MM.1S (cell line): Measurements from ENCODE around the gene LRRIQ4.

Experiments
- DNase-seq: peaks from one replicate; pipeline ENCODE4 v3.0.0-alpha.2; 2015
- H2AFZ ChIP-seq: fragments of 300-600 bp; sonication (generic); 2 replicates; pipeline ENCODE4 v1.6.0; 2016; ENCODE audit warnings: antibody characterized with exemption, low read length
- H3F3A ChIP-seq: fragments of 300-600 bp; sonication (generic); 2 replicates; pipeline ENCODE4 v1.6.1; 2016; ENCODE audit warnings: mild to moderate bottlenecking, antibody characterized with exemption, low read length, moderate library complexity, mixed read lengths; ENCODE audit not compliant: insufficient read depth
- H3K27ac ChIP-seq: fragments of 300-600 bp; sonication (generic); 2 replicates; pipeline ENCODE4 v1.5.1; 2016; ENCODE audit warnings: mild to moderate bottlenecking, low read length
- H3K27me3 ChIP-seq: fragments of 300-600 bp; sonication (generic); replicated peaks from 2 replicates; pipeline ENCODE4 v1.6.0; 2016; ENCODE audit warnings: low read length; ENCODE audit not compliant: insufficient read depth
- H3K36me3 ChIP-seq: fragments of 300-600 bp; sonication (generic); replicated peaks from 2 replicates; pipeline ENCODE4 v1.6.1; 2016; ENCODE audit warnings: mild to moderate bottlenecking, low read length, mixed read lengths; ENCODE audit not compliant: insufficient read depth
- H3K4me1 ChIP-seq: fragments of 300-600 bp; sonication (generic); 2 replicates; pipeline ENCODE4 v1.6.1; 2016; ENCODE audit warnings: low read length, mixed read lengths
- H3K4me2 ChIP-seq: fragments of 300-600 bp; sonication (generic); 2 replicates; pipeline ENCODE4 v1.6.0; 2016; ENCODE audit warnings: low read depth, low read length
- H3K4me3 ChIP-seq: fragments of 300-600 bp; sonication (generic); 2 replicates; pipeline ENCODE4 v1.5.1; 2016; ENCODE audit warnings: low read length, mixed read lengths
- H3K79me2 ChIP-seq: fragments of 300-600 bp; sonication (generic); 2 replicates; pipeline ENCODE4 v1.6.1; 2016; ENCODE audit warnings: mixed run types, low read length, mixed read lengths
- H3K9ac ChIP-seq: fragments of 300-600 bp; sonication (generic); 2 replicates; pipeline ENCODE4 v1.6.1; 2016; ENCODE audit warnings: low read length, mixed read lengths
- H3K9me2 ChIP-seq: fragments of 300-600 bp; sonication (generic); replicated peaks from 2 replicates; pipeline ENCODE4 v1.6.1; 2016; ENCODE audit warnings: mild to moderate bottlenecking, low read length, mixed read lengths; ENCODE audit not compliant: insufficient read depth
- H3K9me3 ChIP-seq: fragments of 300-600 bp; sonication (generic); replicated peaks from 2 replicates; pipeline ENCODE4 v1.6.1; 2016; ENCODE audit warnings: mild to moderate bottlenecking, low read length, mixed read lengths; ENCODE audit not compliant: insufficient read depth
- H4K20me1 ChIP-seq: fragments of 300-600 bp; sonication (generic); 2 replicates; pipeline ENCODE4 v1.6.1; 2016; ENCODE audit warnings: mild to moderate bottlenecking, low read length, moderate library complexity, mixed read lengths; ENCODE audit not compliant: insufficient read depth
- EZH2 ChIP-seq: fragments of 300-600 bp; sonication (generic); optimal IDR thresholded peaks from 2 replicates; pipeline ENCODE3; 2017; ENCODE audit warnings: low read depth, mild to moderate bottlenecking, antibody characterized with exemption, low read length, mixed read lengths
- EZH2phosphoT487 ChIP-seq: fragments of 300-600 bp; sonication (generic); IDR thresholded peaks from 2 replicates; pipeline ENCODE4 v1.6.1; 2018; ENCODE audit warnings: antibody characterized with exemption, low read length
- TF ChIP-seq, protein P1 (sequence below): fragments of 300-600 bp; sonication (generic); IDR thresholded peaks from 2 replicates; pipeline ENCODE4 v1.5.1; 2016; ENCODE audit warnings: antibody characterized with exemption, low read length, mixed read lengths

LRRIQ4 gene

DNA sequence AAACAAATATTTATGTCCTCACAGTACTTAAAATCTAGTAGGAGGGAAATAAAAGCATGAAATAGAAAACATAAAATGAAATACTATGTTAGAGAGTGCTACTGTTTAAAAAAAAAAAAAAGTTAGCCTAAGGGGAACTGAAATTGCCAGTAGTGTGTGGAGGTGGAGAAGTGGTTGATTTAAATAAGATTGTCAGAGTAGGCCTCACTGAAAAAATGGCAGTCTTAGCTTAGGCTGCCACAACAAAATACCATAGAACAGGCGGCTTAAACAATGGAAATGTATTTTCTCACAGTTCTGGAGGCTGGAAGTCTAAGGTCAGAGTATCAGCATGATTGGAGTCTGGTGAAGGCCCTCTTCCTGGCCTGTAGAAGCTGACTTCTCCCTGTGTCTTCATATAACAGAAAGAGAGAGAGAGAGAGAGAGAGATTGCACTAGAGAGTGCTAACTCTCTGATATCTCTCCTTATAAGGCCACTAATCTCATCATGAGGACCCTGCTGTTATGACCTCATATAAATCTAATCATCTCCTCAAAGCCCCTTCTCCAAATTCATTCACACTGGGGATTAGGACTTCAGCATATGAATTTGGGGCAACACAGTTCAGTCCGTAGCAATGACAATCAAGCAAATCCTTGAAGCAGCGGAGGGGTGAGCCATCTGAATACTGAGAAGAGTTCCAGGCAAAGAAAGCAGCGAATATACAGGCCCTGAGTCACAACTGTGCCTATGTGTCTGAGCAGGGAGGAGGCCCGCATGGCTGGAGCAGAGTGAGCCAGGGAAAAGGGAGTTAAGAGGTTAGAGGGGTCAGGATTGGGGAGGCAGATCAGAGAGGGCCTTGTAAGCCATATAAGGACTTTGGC lies 23.6 kb downstream of the LRRIQ4 start:
- no peak overlapping the region for H3K4me3 ChIP-seq
- 0 out of 2 replicates have a peak, but pooled peaks cover 9% of the 10 kb centered on the region for H3K4me1 ChIP-seq
- H3K27me3 ChIP-seq: no peaks in the 10 kb centered on the region
- H3K27ac ChIP-seq: no peak overlapping the region
- H3F3A ChIP-seq: no peaks in the 10 kb centered on the region
- no peak overlapping the region for H3K9ac ChIP-seq
- H3K9me2 ChIP-seq: no peaks in the 10 kb centered on the region
- H3K36me3 ChIP-seq: no peaks in the 10 kb centered on the region
- no peak overlapping the region for H3K4me2 ChIP-seq
- H3K79me2 ChIP-seq: no peaks in the 10 kb centered on the region
- TF ChIP-seq EZH2phosphoT487: no peak
- no peak for TF ChIP-seq EZH2
- TF ChIP-seq, protein P1, sequence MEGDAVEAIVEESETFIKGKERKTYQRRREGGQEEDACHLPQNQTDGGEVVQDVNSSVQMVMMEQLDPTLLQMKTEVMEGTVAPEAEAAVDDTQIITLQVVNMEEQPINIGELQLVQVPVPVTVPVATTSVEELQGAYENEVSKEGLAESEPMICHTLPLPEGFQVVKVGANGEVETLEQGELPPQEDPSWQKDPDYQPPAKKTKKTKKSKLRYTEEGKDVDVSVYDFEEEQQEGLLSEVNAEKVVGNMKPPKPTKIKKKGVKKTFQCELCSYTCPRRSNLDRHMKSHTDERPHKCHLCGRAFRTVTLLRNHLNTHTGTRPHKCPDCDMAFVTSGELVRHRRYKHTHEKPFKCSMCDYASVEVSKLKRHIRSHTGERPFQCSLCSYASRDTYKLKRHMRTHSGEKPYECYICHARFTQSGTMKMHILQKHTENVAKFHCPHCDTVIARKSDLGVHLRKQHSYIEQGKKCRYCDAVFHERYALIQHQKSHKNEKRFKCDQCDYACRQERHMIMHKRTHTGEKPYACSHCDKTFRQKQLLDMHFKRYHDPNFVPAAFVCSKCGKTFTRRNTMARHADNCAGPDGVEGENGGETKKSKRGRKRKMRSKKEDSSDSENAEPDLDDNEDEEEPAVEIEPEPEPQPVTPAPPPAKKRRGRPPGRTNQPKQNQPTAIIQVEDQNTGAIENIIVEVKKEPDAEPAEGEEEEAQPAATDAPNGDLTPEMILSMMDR: no peak
- DNase-seq: no peak
- peak overlapping the region; percentile 50; the same call in 1 of the 2 replicates for H2AFZ ChIP-seq
- no peaks in the 10 kb centered on the region for H3K9me3 ChIP-seq
- H4K20me1 ChIP-seq: no peaks in the 10 kb centered on the region

DNA sequence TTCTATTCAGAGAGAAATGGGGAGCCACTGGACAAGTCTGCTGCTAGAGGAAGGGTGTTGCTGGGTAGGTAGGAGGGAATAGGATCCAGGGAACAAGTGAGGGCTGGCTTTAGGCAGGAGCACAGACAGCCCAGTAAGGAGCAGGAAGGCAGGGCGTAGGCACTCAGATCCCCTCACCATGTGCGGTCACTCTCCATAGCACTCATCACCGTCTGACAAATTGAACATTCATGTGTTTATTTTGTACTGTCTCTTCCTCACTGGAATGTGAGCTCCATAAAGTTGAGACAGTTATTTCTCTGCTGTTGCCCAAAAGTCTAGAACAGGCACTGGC lies 24.2 kb downstream of the LRRIQ4 start:
- Histone ChIP-seq H4K20me1 (no peaks in the 10 kb centered on the region), H3F3A (no peaks in the 10 kb centered on the region), H3K9me2 (no peaks in the 10 kb centered on the region), H3K9ac (no peak overlapping the region), H3K27me3 (no peaks in the 10 kb centered on the region), H2AFZ (peak overlapping the region; percentile 50; the same call in 1 of the 2 replicates), H3K9me3 (no peaks in the 10 kb centered on the region), H3K27ac (no peak overlapping the region), H3K79me2 (no peaks in the 10 kb centered on the region), H3K4me1 (0 out of 2 replicates have a peak, but pooled peaks cover 9% of the 10 kb centered on the region), H3K4me3 (no peak overlapping the region), H3K36me3 (no peaks in the 10 kb centered on the region), H3K4me2 (no peak overlapping the region)
- no peak for TF ChIP-seq EZH2phosphoT487
- TF ChIP-seq, protein P1: no peak
- TF ChIP-seq EZH2: no peak
- no peak for DNase-seq

DNA sequence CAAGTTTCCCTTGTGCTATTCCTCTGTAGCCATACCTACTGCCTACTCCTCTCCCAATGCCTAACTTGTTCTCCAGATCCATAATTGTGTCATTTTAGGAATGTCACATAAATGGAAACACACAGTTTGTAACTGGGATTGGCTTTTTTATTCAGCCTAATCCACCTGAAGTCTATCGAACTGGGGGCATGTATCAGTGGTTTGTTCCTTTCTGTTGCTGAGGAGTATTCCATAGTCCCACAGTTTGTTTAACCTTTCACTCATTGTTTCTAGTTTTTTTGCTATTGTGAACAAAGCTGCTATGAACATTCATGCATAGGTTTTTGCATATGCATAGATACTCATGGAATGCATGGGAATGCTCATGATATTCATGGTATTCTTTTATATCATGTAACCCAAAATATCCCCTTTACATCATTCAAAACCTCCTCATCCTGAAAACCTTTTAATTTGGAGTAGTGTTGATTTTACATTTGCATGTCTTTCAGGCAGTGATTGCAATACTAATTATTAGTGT lies 25.9 kb downstream of the LRRIQ4 start:
- H3K9ac ChIP-seq: no peak overlapping the region
- H3K27ac ChIP-seq: no peak overlapping the region
- H3K27me3 ChIP-seq: no peaks in the 10 kb centered on the region
- no peaks in the 10 kb centered on the region for H3F3A ChIP-seq
- H4K20me1 ChIP-seq: no peaks in the 10 kb centered on the region
- no peak overlapping the region for H3K4me2 ChIP-seq
- TF ChIP-seq, protein P1: no peak
- TF ChIP-seq EZH2phosphoT487 (no peak), EZH2 (no peak)
- no peak overlapping the region for H3K4me3 ChIP-seq
- H3K9me3 ChIP-seq: no peaks in the 10 kb centered on the region
- no peaks in the 10 kb centered on the region for H3K9me2 ChIP-seq
- no peaks in the 10 kb centered on the region for H3K36me3 ChIP-seq
- H3K79me2 ChIP-seq: no peaks in the 10 kb centered on the region
- DNase-seq: no peak
- no peak overlapping the region for H2AFZ ChIP-seq
- 0 out of 2 replicates have a peak, but pooled peaks cover 9% of the 10 kb centered on the region for H3K4me1 ChIP-seq
